NCI-H146 treated with DMSO at 0.1 percent for 48 hours (cell line): ENCODE data around the gene ZNF366.

Source experiments
- DNase-seq: peaks from one replicate; lab custom pipeline; 2025; ENCODE audit not compliant: unreplicated experiment; lab: John Stamatoyannopoulos, UW

Gene ZNF366

GRCh38 chr5:72497823-72498222 is 9.4 kb downstream of the ZNF366 start:
- no peak for DNase-seq

- no peak for DNase-seq
These were observed 11.8 kb downstream of the ZNF366 start for GRCh38 chr5:72495410-72495809.

DNA sequence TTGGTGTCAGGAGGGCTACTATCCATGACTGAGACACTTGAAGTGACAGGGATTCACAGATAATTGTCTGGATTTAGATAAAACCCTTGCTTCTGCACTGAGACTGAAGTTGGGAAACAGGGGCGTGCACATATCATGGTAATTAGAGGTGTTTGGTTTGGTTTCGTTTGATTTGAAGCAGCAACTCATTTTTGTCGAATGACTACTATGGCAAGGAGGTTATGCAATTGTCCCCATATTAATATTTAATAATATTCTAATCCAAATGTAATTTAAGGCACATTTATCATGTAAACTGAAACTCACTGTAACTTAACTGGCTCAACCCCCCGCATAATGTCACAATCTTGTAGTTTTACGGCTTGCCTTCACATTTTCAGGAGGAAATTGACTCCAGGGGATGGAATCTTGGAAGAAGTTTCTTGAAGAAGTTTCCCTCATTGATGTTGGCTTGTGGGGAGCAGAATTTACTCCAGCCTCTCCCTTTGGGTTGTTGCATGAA is 12.5 kb downstream of the ZNF366 start:
- DNase-seq = no peak

GRCh38 chr5:72489536-72489935 is 17.7 kb downstream of the ZNF366 start:
- no peak for DNase-seq

- no peak for DNase-seq
These were observed 18.5 kb downstream of the ZNF366 start for GRCh38 chr5:72488756-72489155.

GRCh38 chr5:72487177-72487576 is 20.0 kb downstream of the ZNF366 start:
- no peak for DNase-seq

- DNase-seq = no peak
These were observed 20.8 kb downstream of the ZNF366 start for GRCh38 chr5:72486371-72486770.

GRCh38 chr5:72485430-72485974 is 21.7 kb downstream of the ZNF366 start:
- DNase-seq = no peak

- DNase-seq = no peak
These were observed 25.2 kb downstream of the ZNF366 start for GRCh38 chr5:72482046-72482445.

DNA sequence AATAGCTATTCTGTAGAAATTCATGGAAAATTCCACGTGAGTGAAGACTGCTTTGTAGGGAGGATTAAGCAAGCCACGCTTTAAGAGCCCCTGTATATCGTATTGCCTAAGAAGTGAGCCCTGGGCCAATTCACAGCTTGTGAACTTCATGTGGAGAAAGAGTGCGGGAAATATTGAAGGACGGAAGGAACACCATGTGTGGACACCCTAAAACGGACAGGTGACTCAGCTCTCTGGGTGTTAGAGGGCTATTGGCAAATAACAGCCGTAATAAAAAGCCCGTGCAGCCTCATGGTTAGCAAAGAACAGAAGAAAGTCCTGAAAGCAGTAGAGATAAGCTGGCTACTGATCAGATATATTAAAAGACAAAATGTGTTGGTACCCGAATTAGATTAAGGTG is 26.4 kb downstream of the ZNF366 start:
- no peak for DNase-seq

DNA sequence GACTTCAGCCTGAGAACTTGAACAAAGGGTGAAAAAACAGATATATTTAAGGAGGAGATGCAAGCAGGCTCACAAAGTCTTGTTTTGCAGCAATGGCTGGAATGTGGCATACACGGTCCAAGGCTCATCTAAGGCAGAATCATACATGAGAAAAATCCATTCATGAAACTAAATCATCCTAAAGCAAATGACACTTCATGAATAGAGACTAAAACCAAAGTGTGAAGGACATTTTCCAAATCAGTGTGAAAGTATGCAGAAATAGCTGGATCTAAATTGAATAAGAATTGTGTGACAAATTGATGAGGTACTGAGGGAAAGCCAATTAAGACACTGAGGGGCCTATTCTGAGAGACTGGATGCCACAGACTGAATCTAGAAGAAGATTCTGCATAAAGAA is 27.3 kb downstream of the ZNF366 start:
- no peak for DNase-seq

DNA sequence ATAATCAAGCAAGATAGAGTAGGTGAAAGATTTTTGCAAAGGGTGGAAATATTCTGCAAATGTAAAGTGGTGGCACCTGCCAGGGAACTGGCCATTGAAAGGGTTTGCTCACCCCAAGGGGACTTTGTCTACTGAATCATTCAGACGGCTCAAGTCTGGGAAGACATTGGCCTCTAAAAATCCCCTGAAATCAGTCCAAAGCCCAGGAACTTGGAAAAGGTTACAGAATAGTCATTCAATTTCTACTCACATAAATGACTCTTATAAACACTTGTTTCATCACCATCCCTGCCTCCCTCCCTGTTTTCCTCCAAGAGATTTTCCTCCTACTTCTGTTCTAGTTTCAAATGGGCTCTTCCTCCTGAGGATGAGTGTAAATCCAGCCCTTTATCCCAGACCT is 28.5 kb downstream of the ZNF366 start:
- DNase-seq = no peak

DNA sequence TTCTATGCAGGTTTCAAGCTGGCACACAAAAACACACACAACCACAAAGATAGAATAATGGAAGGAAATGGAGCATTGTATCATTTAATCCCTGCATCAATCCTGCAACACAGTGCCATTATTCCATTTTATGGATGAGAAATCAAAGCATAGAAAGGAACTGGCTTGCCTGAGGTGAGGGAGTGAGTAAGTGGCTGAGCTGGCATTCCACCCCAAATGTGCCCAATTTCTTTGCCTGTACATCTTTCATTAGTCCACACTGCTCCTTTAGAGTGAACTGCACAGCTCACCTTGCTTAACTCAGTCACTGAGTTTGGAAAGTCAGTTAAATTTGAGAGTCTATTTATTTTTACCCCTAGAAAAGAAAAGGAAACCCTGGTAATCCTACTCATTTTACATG is 28.9 kb downstream of the ZNF366 start:
- no peak for DNase-seq

- no peak for DNase-seq
These were observed 29.6 kb downstream of the ZNF366 start for GRCh38 chr5:72477644-72478043.

DNA sequence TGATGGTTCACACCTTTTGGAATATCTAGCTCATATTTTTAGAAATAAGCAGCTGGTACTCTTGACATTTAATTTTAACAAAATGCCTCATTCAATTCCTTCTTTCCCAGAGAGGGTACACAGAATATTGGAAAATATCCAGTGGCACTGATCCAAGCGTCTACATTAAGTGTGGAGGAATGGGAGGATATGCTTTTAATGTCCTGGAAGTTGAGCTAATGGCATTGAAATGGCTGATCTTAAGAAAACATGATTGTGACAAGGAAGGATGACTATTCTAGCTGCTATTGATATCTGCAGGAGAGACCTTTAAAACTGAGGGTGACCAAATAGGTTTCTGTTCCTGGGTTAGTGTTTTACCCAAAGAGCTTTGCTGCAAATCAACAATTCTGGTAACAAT is 30.0 kb downstream of the ZNF366 start:
- DNase-seq = no peak

DNA sequence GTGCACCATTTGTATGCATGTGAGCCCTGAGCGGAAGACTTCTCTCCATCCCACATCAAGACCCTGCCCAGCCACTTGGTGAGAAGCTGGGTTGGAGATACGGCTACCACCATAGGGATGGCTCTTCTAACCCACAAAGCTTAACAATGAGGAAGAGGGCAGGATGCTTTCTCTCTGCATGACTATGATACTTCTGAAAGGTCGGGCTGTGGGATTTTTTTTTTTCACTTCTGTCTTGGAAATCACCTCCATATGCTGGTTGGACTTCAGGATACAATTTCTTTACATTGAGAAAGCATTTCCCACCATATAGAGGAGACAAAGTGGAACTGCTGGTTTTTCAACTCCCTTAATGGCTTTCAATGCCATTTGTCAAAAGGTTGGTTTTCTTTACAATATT is 30.5 kb downstream of the ZNF366 start:
- DNase-seq = no peak

DNA sequence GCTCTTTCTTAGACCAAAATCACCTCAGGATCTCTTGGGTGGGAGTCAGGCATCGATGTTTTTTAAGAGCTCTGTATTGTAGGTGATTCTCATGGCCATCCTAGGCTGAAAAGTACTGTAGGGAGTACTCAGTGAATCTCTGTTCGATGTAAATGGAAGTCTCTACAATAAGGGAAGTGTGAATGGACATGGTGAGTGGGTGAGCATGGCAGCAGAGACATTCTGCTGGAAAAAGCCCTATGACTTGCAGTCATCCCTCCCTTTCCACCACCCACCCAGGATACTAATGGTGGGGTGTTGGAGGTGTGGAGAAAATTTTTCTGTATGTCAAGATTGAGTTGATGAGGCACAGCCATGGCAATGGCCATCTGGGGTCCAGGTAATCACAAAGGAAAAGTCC is 30.9 kb downstream of the ZNF366 start:
- no peak for DNase-seq

GRCh38 chr5:72474516-72474915 is 32.7 kb downstream of the ZNF366 start:
- DNase-seq = no peak

DNA sequence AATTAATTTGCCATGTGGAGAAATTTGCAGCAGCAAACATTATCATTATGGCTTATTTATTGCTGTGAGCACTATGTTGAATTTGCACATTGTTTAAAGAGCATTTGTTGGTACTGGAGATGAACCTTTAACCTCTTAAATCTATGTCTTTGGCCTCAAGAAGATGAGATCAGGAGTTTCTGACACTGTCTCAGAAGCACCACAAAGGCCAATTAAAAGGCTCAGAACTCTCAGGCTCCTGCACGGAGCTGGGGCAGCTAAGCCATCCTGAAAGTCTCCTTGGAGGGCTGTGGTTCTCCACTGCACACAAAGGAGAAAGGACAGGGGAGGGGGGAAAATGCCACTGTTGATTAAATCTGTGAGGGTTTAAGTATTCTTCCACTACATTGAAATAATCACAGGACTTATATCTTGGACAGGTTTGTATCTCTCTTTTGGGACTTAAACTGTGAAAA is 33.1 kb downstream of the ZNF366 start:
- no peak for DNase-seq

- no peak for DNase-seq
These were observed 34.4 kb downstream of the ZNF366 start for GRCh38 chr5:72472666-72473422.

- DNase-seq = no peak
These were observed 35.2 kb downstream of the ZNF366 start for GRCh38 chr5:72472031-72472430.

DNA sequence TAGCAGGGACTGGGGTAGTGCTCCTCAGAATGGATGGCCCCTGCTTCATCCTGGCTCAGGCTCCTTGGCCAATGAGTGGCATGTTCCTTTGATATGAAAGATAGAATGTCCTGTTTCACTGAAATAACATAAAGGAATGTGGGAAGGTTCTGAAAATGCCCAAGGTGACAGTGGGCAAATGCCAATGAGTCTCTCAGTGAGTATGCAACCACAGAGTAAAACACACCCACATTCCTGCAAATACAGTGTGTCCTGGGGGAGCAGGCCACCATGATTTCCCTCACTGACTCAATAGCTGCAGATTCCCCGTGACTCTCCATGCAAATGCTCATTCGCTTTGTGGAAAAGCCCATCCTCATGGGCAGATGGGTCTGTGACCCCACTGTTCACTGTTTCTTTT is 36.4 kb downstream of the ZNF366 start:
- DNase-seq = no peak

GRCh38 chr5:72468606-72469005 is 38.6 kb downstream of the ZNF366 start:
- DNase-seq = no peak
